ENCODE measurements around the gene MLLT6. TPM values are rescaled to one million over a fixed set of nuclear protein-coding genes. Genes with fewer than 3 reads are reported as not detected.

Gene MLLT6
- total RNA-seq, 4 donors from 2014 or later: 62.7 to 83.6 (median 73.0) TPM

GRCh38 chr17:38719289-38719942 lies 14.3 kb downstream of the MLLT6 start:
- H3K27me3 ChIP-seq: no peaks in the 10 kb centered on the region
- DNase-seq (ENCODE audit: extremely low spot score): no peak
- H3K36me3 ChIP-seq: peaks cover 59 to 98% (median 90%) of the 10 kb centered on the region in 4 donors
- H3K4me1 ChIP-seq: peaks cover 4 to 26% (median 12%) of the 10 kb centered on the region in 4 donors
- intact Hi-C loops (cut with DNase I): no loop called here
- H3K9me3 ChIP-seq: no peaks in the 10 kb centered on the region
- no peak overlapping the region for H3K4me3 ChIP-seq
- TF ChIP-seq EP300 (IDR thresholded peaks at IDR 0.05) (no peak), POLR2AphosphoS5 (IDR thresholded peaks at IDR 0.05) (no peak), CTCF (IDR thresholded peaks at IDR 0.05) (no peak), POLR2A (IDR thresholded peaks at IDR 0.05; ENCODE audit: low read depth) (no peak)
- WGBS: 79% methylated on average over 29 of the region's 29 CpGs
- peak overlapping the region in 1 of 4 donors; percentile 2 for H3K27ac ChIP-seq (replicated peaks in 1 of 4)

- Histone ChIP-seq H3K27me3 (no peaks in the 10 kb centered on the region), H3K4me3 (no peak overlapping the region), H3K9me3 (no peaks in the 10 kb centered on the region), H3K4me1 (peaks cover 11 to 31% (median 18%) of the 10 kb centered on the region in 4 donors), H3K36me3 (peaks cover 54 to 98% (median 90%) of the 10 kb centered on the region in 4 donors), H3K27ac (replicated peaks in 1 of 4) (no peak overlapping the region)
- 76% methylated on average over 27 of the region's 39 CpGs for WGBS
- intact Hi-C loops (cut with DNase I): no loop called here
- no peak for DNase-seq (ENCODE audit: extremely low spot score)
- no peak for TF ChIP-seq POLR2AphosphoS5 (IDR thresholded peaks at IDR 0.05)
- TF ChIP-seq EP300 (IDR thresholded peaks at IDR 0.05): no peak
- no peak for TF ChIP-seq CTCF (IDR thresholded peaks at IDR 0.05)
- no peak for TF ChIP-seq POLR2A (IDR thresholded peaks at IDR 0.05; ENCODE audit: low read depth)
Observed at GRCh38 chr17:38719943-38720641, 15.0 kb downstream of the MLLT6 start.

- WGBS: 82% methylated on average over 6 of the region's 6 CpGs
- intact Hi-C loops (cut with DNase I): no loop called here
- no peak for DNase-seq (ENCODE audit: extremely low spot score)
- Histone ChIP-seq H3K4me1 (peaks cover 12 to 31% (median 19%) of the 10 kb centered on the region in 4 donors), H3K9me3 (no peaks in the 10 kb centered on the region), H3K36me3 (peaks cover 49 to 97% (median 87%) of the 10 kb centered on the region in 4 donors), H3K4me3 (no peak overlapping the region), H3K27ac (replicated peaks in 1 of 4) (no peak overlapping the region), H3K27me3 (no peaks in the 10 kb centered on the region)
- no peak for TF ChIP-seq POLR2A (IDR thresholded peaks at IDR 0.05; ENCODE audit: low read depth)
- no peak for TF ChIP-seq CTCF (IDR thresholded peaks at IDR 0.05)
- TF ChIP-seq EP300 (IDR thresholded peaks at IDR 0.05): no peak
- TF ChIP-seq POLR2AphosphoS5 (IDR thresholded peaks at IDR 0.05): no peak
Observed at GRCh38 chr17:38720941-38721340, 15.9 kb downstream of the MLLT6 start.

GRCh38 chr17:38721802-38722201 lies 16.7 kb downstream of the MLLT6 start:
- WGBS: 85% methylated on average over 15 of the region's 16 CpGs
- Histone ChIP-seq H3K9me3 (no peaks in the 10 kb centered on the region), H3K36me3 (peaks cover 41 to 95% (median 79%) of the 10 kb centered on the region in 4 donors), H3K27ac (replicated peaks in 1 of 4) (peak overlapping the region in 1 of 4 donors; percentile 27), H3K4me1 (peaks cover 12 to 31% (median 19%) of the 10 kb centered on the region in 4 donors), H3K4me3 (no peak overlapping the region), H3K27me3 (no peaks in the 10 kb centered on the region)
- no peak for DNase-seq (ENCODE audit: extremely low spot score)
- TF ChIP-seq EP300 (IDR thresholded peaks at IDR 0.05) (no peak), CTCF (IDR thresholded peaks at IDR 0.05) (no peak), POLR2AphosphoS5 (IDR thresholded peaks at IDR 0.05) (no peak), POLR2A (IDR thresholded peaks at IDR 0.05; ENCODE audit: low read depth) (no peak)
- intact Hi-C loops (cut with DNase I): no loop called here

All from esophagus muscularis mucosa (tissue), 4 donors.